Myometrial cell (primary cell): ENCODE data around the gene COX19. TPM values are rescaled to one million over a fixed set of nuclear protein-coding genes. Genes with fewer than 3 reads are reported as not detected.

Experiments
- total RNA-seq: library from RNA; depleted of rRNA; stranded (reverse); fragments of >200 nt; gene quantifications from 2 replicates; pipeline ENCODE4 v1.2.3, GENCODE V29; 2015

Gene COX19
- total RNA-seq: 3.2 and 7.1 TPM in 2 replicates

GRCh38 chr7:974820-975681 lies at the start of gene COX19:
COX19 (minus strand) TSS chr7:975549; CDS start chr7:975509, 40 bp downstream.

DNA sequence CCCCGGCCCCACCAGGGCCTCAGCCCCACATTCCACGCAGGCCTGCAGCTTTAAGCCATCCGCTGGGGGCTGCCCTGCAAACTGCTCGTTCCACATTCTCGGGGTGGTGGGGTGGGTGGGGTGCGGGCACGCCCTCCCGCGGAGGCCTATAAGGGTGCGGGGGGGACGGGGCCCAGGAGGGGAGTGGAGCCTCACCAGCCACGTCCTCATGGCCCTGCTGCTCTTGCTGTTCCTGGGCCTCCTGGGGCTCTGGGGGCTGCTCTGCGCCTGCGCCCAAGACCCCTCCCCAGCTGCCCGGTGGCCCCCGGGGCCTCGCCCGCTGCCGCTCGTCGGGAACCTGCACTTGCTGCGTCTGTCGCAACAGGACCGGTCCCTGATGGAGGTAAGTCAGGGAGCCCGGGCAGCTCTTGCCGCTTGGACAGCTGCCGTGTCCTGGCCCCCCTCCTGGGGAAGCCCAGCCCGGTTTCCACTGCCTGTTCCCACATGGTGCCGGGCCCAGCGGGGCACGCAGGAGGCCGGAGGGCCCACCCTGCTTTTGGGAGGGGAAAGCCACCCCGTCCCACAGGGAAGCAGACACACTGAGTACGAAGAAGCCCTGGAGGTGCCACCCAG lies 7.8 kb upstream of the COX19 start, which contains the start of gene CYP2W1:
CYP2W1 (plus strand) TSS at position 178 of the 612 bp plus-strand sequence; CDS start at position 209, 31 bp downstream.

DNA sequence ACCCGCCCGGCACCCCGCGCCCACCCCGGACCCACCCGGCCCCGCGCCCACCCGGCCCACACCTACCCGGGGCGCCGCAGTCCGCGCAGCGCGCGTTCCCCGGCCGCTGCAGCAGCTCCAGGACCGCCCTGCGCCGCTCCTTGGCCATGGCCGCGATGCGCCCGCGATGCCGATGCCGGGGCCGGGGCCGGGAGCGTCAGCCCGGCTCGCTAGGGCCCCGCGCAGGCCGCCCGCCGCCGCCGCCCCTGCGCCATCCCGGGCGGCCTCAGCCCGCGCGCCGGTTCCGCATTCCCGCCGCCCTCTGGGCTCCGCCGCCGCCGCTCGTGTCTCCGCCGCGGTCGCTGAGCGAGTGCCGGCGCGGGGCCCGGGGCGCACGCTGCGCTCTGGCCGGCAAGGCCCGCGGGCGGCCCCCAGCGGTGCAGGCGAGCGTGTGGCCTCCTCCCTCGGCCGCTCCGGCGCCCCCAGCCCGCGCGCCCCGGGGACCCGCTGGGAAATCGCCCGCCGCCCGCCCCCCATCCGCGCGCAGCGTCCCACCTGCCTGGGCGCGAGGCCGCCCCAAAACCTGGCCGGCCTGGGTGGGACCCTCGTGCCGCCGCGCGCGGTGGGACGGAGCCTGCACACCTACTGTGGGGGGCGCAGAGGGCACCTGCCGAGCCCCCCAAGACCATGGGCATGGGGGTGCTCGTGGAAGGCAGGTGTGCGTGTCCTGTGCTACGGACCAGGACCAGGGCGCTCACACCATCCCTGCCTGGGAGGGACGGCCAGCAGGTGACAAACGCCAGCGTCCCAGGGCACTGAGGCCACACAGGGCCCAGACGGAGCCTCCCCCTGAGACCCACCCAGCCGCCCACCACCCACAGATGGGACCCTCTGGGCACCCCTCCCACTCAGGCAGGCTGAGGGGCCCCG lies 20.8 kb downstream of the COX19 start, which contains the start of gene ADAP1:
ADAP1 (minus strand) TSS at position 351 of the 909 bp plus-strand sequence; CDS start at position 148, 203 bp downstream.

Other genes starting within 250 kb of the COX19 start
- gene DNAAF5, start 248.8 kb downstream of the COX19 start, total RNA-seq: 46.4 and 48.1 TPM in 2 replicates
- gene PRKAR1B, start 248.3 kb downstream of the COX19 start, total RNA-seq: 20.9 and 25.7 TPM in 2 replicates
- gene SUN1, start 143.1 kb downstream of the COX19 start, total RNA-seq: 89.7 and 118 TPM in 2 replicates
- 18.4 and 23.6 TPM in 2 replicates for gene GET4, start 99.0 kb downstream of the COX19 start, total RNA-seq
- gene ADAP1, start 20.9 kb downstream of the COX19 start, total RNA-seq: 2.3 and 2.5 TPM in 2 replicates
- not detected in 2 replicates for gene CYP2W1, start 7.6 kb upstream of the COX19 start, total RNA-seq
- gene GPR146, start 69.0 kb upstream of the COX19 start, total RNA-seq: not detected in 2 replicates
- 3.2 and 4.3 TPM in 2 replicates for gene GPER1, start 112.6 kb upstream of the COX19 start, total RNA-seq
- gene ZFAND2A, start 184.6 kb upstream of the COX19 start, total RNA-seq: 18.7 and 20.2 TPM in 2 replicates